ENCODE results near the gene SENP1.

Gene SENP1

DNA sequence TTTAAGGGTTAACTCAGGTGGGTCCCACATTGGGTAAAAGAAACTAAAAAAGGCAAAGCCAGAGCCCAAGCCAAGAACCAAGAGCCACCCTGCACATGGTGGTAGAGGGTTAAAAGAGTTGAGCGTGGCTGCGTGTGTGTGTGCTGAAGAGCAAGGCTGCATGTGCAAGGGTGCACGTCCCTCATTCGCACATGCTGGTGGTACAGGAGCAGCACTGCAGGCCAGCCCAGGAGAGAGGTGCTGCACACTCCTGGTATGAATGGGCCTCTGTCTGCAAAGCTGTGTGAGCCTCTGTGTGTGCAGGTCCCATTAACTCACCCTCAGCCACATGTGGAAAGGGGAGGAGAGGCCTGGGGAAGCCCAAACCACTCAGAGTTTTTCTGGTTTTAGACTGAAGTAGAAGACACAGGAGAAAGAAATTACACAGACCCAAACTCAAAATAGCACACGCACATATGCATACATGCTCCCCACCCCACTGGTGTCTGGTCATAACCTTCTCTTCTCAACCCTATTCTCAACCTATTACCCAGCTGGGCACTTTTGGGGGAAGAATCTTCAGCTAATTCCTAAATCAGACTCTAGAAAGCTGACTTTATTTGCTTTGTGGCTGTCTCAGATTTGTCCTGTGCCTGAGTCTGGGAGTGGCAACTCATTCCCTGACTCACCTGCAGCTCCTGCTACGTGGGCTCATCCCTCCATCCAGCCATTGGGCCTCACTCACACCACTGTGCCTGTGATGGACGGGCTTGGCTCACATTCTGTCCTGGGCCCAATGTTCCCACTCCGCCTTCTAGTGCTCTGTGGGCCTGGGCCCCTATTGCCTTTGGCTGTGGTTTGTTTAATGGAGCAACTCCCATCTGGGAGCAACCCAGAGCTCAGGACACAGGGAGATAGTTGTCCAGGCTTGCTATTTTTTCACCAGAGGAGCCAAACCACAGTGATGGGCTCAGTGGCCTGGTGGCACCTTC, 70.8 kb downstream of the SENP1 start:
- no peak for DNase-seq (ENCODE audit: extremely low read depth, low read depth)
- H3K4me3 ChIP-seq (replicated peaks; ENCODE audit: low read depth, low read length): no peak overlapping the region
- TF ChIP-seq, protein P1, sequence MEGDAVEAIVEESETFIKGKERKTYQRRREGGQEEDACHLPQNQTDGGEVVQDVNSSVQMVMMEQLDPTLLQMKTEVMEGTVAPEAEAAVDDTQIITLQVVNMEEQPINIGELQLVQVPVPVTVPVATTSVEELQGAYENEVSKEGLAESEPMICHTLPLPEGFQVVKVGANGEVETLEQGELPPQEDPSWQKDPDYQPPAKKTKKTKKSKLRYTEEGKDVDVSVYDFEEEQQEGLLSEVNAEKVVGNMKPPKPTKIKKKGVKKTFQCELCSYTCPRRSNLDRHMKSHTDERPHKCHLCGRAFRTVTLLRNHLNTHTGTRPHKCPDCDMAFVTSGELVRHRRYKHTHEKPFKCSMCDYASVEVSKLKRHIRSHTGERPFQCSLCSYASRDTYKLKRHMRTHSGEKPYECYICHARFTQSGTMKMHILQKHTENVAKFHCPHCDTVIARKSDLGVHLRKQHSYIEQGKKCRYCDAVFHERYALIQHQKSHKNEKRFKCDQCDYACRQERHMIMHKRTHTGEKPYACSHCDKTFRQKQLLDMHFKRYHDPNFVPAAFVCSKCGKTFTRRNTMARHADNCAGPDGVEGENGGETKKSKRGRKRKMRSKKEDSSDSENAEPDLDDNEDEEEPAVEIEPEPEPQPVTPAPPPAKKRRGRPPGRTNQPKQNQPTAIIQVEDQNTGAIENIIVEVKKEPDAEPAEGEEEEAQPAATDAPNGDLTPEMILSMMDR (IDR thresholded peaks at IDR 0.05; ENCODE audit: low read depth, low read length, missing control alignments): no peak

DNA sequence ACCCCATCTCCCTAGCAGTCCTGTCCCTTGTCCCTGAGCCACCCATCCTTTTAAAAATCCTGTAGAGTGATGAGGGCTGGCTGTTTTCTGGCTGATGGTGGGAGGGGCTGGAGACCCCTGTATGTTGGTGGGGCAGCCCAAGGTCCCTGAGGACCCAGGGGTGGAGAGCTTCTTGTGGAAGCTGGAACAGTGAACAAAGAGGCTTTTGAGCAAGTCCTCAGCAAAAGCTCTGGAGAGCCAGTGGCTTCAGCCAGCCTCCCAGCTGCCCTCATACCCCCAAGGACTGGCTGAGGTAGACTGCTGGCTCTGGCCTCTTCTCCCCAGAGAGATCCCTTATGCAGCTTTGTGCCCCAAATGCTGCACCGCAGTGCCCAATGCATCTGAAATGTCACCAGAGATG, 72.4 kb downstream of the SENP1 start:
- TF ChIP-seq, protein P1 (IDR thresholded peaks at IDR 0.05; ENCODE audit: low read depth, low read length, missing control alignments): no peak
- DNase-seq (ENCODE audit: extremely low read depth, low read depth): no peak
- no peak overlapping the region for H3K4me3 ChIP-seq (replicated peaks; ENCODE audit: low read depth, low read length)

DNA sequence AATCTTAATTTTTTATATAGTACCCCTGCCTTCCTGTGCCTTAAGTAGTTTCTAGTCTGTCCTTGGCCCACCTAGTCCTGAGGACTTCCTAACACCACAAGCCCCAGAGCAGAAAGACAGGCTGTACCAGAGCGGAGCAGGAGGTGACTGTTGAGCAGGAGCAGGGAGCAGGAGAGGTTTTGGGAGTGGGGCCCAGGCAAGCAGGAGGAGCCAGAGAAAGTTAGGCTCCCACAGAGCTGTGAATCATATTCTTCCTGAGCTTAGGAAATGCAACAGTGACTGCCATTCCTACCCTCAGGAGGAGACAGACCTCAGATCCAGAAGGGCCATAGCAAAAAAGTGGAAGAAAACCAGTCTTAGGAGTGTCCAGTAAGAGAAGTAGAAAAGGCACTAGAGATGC, 73.3 kb downstream of the SENP1 start:
- TF ChIP-seq, protein P1 (IDR thresholded peaks at IDR 0.05; ENCODE audit: low read depth, low read length, missing control alignments): no peak
- H3K4me3 ChIP-seq (replicated peaks; ENCODE audit: low read depth, low read length): no peak overlapping the region
- no peak for DNase-seq (ENCODE audit: extremely low read depth, low read depth)

DNA sequence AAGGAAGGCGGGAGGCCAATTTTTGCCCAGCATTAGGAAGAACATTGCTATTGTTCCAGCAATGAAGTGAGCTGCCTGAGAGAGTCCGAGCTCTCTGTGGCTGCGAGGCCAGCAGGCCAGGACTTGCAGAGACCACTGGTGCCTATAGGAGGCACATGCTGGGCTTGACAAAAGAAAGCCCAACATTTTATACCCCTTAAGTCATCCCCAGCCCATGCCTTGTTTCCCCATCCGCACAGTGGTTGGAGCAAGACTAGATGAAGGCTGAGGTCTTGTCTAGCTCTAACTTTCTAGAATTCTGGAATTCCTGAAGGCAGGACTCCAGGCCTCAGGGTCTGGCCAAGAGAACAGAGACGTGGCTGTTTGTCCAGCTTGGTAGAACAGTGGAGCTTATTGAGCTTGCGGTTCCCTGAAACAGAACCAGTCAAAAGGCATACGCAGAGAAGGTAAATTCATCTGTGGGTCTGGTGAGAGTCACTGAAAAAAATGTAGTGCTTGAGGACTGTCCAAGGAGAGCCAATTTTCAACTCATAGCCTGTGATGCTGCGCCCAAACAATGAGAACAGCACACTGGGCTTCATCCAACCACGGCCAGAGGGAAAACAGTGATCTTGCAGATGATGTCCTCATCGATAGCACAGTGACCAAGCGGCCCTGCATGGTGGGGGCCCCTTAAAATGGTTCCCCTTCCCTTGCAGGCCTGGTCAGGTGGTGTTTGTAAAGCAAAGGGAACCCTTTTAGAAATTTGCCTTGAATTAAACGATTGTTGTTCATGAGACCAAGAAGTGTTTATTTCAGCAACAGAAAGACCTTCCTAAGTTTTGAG, 74.5 kb downstream of the SENP1 start:
- DNase-seq (ENCODE audit: extremely low read depth, low read depth): no peak
- TF ChIP-seq, protein P1 (IDR thresholded peaks at IDR 0.05; ENCODE audit: low read depth, low read length, missing control alignments): no peak
- no peak overlapping the region for H3K4me3 ChIP-seq (replicated peaks; ENCODE audit: low read depth, low read length)

DNA sequence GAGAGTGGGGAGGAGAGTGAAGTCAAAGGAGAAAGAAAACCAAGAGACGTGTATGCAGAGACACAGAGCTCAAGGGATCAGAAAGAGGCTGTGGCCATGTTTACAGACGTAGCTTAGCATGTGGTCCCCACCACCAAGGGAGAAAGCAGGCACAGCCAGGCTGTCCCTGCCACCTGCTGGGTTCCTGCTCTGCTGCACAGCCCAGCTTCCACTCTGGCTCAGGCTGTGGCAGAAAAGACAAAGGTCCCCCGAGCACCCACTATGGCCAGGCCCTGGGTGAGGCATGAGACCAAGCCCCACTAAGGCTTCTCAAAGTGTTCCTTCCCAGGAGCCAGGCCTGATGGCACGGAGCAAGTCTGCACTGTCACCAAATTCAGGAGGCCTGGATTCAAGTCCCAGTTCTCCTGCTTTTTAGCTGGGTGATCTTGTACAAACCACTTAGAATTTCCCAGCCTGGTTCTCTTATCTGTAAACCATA, 75.7 kb downstream of the SENP1 start:
- no peak overlapping the region for H3K4me3 ChIP-seq (replicated peaks; ENCODE audit: low read depth, low read length)
- no peak for DNase-seq (ENCODE audit: extremely low read depth, low read depth)
- TF ChIP-seq, protein P1 (IDR thresholded peaks at IDR 0.05; ENCODE audit: low read depth, low read length, missing control alignments): no peak

DNA sequence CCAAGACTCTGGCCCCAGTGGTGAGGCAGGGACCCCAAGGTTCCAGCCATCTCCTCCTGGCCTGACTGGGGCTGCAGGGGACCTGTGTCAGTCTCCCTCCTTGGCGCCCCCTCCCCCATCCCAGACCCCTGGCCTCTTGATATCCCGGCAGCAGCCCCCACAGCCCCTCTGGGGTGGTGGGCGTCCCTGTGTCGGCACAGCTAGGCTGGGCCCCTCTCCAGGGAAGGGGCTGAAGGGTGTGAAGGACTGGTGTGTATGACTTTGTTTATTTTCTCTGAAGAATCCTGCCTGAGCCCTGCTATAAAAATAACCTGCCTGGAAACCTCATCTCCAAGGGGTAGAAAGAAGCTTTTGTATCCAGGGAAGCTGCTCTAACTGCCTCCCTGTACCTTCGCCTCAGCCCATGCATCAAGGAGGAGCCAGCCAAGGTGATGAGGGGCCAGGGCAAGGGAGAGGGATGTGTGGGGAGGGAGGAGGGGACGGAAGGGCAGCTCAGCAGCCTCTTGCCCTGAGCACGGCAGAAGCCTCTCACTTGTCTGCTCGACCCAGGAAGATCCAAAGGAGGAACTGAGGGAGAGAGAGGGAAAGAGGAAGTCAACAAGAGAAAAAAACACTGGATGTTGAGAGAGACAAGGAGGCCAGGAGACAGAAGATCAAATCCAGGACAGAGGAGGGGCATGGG, 76.2 kb downstream of the SENP1 start:
- no peak for DNase-seq (ENCODE audit: extremely low read depth, low read depth)
- TF ChIP-seq, protein P1 (IDR thresholded peaks at IDR 0.05; ENCODE audit: low read depth, low read length, missing control alignments): no peak
- no peak overlapping the region for H3K4me3 ChIP-seq (replicated peaks; ENCODE audit: low read depth, low read length)

All from HFF-Myc (cell line).